Measurements from ENCODE around the gene ANKS1B.
"Not testable (repeated sequence)": the region's sequence is repeated elsewhere in the genome, so short reads cannot be mapped to it uniquely, and the experiment has no call there.

ANKS1B gene

DNA sequence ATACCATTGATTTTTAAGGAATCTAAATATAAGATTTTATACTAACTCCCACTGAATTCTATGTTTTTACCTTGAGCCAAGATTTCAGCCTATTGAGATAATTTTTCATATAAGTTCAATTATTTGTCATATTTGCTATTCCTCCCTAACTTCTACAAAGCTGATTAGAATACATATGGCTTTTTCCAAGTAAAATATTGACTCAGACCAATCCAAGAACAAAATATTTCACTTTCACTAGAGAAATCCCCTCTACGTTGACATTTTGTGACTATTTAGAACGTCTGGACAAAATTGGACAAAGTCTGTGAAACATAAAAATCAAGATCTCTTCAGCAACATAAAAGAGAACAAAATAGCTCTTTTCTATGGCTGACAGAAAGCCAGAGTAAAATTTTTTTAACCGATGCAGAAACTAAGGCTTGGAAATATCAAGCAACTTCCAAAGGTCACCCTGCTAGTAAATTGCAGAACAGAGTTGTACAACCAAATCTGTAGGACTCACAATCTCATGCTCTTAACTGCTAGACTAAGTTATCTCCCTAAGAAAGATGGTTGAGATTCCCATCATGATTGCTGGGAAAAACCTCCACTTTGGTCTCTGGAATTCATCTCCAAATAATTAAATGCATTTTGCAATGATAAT lies 219.1 kb downstream of the ANKS1B start:
- DNase-seq (ENCODE audit: low read depth in 3 of 3) = no peak

DNA sequence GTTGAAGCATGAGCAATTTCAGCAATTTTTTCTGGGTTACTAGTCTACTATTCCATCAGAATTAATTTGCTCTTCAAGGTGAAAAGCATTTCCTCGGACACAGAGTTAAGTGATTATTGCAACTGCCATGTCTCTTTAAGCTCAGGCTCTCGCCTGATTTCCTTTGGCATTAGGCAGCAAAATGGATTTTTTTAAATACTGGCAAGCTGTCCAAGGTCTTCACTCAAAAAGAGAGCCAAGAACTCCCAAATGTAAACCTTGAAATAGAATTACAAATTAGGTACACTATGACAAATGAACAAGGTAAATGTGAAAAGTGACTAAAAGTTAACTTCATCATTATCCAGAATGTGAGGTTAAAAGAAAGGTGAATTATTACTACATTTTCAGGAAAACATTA lies 225.3 kb downstream of the ANKS1B start:
- DNase-seq (ENCODE audit: low read depth in 3 of 3) = no peak

- no peak for DNase-seq (ENCODE audit: low read depth in 3 of 3)
Observed at GRCh38 chr12:99758997-99759396, 225.7 kb downstream of the ANKS1B start.

DNA sequence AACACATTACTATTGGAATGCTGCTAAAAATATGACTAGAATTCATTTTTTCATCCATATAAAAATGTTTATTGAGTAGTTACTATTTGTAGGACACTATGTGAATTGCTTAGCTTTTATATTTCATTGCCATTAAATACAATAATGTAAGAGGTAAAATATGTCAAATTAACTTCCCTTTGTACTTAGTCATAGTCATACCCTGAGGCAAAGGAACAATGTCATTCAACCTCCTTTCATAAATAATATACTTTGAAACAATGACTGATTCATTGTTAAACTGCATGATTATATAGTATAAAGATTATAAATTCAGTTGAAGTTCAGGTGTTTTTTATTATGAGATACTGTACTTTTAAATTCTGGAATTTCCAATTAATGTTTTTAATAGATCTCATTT lies 232.0 kb downstream of the ANKS1B start:
- DNase-seq (ENCODE audit: low read depth in 3 of 3) = no peak

GRCh38 chr12:99746538-99746937 lies 238.2 kb downstream of the ANKS1B start:
- DNase-seq (ENCODE audit: low read depth in 3 of 3) = no peak

DNA sequence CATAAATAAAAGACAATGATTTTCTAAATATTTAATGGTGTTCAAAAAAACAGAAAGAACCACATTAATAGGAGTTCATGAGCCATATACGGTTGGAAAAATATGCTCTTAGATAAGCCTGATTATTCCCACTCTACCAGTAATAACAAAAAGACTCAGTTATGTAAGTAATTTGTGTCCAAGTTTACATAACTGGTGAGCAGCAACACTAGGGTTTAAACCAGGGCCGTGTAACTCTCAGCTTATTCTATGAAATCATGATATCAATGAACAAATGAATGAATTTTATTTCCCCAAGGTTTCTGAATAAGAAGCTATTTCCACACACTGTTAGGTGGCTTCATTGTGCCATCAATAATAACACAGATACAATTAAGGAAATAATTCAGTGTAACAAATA lies 238.8 kb downstream of the ANKS1B start:
- DNase-seq (ENCODE audit: low read depth in 3 of 3) = no peak

DNA sequence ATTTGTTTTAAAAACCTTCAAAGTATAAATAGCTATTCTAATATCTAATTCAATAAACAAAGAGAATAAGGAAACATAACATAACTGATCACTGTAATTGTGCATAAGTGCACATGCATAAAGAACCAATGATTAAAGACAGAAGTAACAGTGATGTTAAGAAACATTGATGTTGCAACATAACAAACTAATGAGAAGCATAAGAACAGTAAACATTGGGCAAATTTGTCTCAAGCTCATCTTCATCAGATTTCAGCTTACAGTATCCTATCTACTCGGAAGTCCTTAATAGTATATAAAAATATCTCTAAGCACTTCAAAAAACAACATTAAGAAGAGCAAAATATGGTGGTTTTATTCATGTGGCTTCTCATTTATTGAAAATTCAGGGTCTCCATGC lies 239.6 kb downstream of the ANKS1B start:
- DNase-seq (ENCODE audit: low read depth in 3 of 3) = no peak

DNA sequence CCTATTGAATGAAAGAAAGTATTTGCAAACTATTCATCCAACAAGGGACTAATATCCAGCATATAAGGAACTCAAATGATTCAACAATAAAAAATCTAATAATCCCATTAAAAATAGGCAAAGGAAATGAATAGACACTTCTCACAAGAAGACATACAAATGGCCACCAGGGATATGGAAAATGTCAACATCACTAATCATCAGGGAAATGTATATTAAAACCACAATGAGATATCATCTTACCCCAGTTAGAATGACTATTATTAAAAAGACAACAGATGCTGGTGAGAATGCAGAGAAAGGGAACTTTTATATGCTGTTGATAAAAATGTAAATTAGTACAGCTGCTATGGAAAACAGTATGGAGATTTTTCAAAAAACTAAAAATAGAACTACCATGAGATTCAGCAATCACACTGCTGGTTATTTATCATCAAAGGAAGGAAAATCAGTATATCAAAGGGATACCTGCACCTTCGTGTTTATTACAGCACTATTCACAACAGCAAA lies 247.9 kb downstream of the ANKS1B start:
- DNase-seq (ENCODE audit: low read depth in 3 of 3) = no peak

GRCh38 chr12:99732131-99732530 lies 252.6 kb downstream of the ANKS1B start:
- DNase-seq (ENCODE audit: low read depth in 3 of 3) = no peak

DNA sequence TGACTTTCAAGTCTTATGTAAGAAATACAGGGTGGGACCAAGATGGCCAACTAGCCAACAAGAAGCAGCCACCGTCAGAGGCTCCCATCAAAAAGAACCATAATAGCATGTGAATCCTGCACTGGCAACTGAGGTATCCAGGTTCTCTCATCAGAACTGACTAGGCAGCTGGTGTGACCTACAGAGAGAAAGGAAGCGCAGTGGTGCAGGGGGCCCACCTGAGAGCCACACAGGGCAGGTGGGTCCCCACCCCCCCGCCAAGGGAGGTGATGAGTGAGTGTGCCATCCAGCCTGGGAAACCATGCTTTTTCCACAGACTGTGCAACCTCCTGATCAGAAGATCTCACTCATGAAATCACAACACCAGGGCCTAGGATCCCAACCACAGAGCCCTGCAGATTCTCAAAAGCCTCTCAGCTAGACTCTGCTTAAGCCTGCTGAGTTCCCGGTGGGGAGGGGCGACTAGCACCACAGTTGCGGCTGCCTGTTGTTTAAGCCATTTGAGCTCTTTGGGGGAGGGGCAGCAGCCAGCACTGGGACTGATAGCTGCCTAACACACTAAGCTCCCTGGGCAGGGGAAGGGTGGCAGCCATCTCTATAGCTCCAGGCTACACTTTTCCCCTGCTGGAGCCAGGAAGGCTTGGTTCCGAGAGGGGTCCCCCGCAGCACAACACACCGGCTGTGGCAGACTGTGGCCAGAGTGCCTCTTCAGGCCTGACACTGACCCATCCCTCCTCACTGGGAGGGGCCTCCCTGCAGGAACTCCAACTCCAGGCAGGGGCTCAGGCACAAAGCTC lies 261.8 kb downstream of the ANKS1B start:
- no peak for DNase-seq (ENCODE audit: low read depth in 3 of 3)

DNA sequence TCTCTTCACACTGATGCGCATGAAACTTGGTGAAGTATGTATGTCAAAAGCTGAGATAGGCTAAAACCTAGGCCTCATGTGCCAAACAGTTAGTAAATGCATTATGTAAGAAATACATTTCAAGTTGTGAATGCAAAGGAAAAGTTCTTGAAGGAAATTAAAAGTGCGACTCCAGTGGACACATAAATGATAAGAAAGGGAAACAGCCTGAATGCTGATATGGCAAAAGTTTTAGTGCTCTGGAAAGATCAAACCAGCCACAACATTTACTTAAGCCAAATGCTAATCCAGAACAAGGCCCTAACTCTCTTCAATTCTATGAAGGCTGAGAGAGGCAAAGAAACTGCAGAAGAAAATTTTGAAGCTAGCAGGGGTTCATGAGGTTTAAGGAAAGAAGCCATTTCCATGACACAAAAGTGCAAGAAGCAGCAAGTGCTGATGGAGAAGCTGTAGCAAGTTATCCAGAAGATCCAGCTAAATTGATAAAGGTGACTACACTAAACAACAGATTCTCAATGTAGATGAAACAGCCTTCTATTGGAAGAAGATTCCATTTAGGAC lies 262.9 kb downstream of the ANKS1B start:
- DNase-seq (ENCODE audit: low read depth in 3 of 3) = no peak

GRCh38 chr12:99720083-99720465 lies 264.7 kb downstream of the ANKS1B start:
- DNase-seq (ENCODE audit: low read depth in 3 of 3) = not testable (repeated sequence)

DNA sequence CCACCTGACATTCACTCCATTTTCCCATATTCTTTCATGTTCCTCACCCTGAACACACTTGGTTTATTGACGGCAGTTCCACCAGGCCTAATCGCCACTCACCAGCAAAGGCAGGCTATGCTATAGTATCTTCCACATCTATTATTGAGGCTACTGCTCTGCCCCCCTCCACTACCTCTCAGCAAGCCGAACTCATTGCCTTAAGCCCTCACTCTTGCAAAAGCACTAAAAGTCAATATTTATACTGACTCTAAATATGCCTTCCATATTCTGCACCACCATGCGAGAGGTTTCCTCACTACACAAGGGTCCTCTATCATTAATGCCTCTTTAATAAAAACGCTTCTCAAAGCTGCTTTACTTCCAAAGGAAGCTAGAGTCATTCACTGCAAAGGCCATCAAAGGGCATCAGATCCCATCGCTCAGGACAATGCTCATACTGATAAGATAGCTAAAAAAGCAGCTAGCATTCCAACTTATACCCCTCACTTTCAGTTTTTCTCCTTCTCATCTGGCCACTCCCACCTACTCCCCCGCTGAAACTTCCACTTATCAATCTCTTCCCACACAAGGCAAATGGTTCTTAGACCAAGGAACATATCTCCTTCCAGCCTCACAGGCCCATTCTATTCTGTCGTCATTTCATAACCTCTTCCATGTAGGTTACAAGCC lies 265.2 kb downstream of the ANKS1B start:
- DNase-seq (ENCODE audit: low read depth in 3 of 3) = not testable (repeated sequence)

GRCh38 chr12:99715841-99716510 lies 268.8 kb downstream of the ANKS1B start:
- DNase-seq (ENCODE audit: low read depth in 3 of 3) = not testable (repeated sequence)

DNA sequence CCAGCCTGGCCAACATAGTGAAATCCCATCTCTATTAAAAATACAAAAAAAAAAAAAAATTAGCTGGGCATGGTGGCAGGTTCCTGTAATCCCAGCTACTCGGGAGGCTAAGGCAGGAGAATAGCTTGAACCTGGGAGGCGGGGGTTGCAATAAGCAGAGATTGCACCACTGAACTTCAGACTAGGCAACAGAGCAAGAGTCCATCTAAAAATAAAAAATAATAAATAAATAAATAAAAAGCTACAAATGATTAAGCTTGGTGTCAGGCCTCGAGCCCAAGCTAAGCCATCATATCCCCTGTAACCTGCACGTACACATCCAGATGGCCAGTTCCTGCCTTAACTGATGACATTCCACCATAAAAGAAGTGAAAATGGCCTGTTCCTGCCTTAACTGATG lies 269.8 kb downstream of the ANKS1B start:
- DNase-seq (ENCODE audit: low read depth in 3 of 3) = not testable (repeated sequence)

DNA sequence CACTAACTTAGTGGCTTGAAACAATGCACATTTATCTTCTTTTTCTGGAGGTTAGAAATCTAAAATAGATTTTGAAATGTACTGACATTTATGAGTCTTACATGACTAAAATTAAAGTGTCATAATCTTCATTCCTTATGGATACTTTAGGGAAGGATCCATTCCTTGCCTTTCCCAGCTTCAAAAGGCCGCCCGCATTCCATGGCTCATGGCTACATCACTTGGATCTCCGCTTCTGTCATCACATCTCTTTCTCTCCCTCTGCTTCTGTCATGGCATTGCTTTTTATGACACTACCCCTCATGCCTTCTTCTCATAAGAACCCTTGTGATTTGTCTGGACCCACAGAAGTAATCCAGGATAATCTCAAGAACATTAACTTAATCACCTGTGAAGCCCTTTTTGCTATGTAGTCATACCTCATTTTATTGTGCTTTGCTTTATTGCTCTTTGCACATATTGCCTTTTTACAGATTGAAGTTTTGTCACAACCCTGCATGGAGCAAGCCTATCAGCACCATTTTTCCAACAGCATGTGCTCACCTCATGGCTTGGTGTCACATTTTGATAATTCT lies 270.7 kb downstream of the ANKS1B start:
- DNase-seq (ENCODE audit: low read depth in 3 of 3) = no peak

- no peak for DNase-seq (ENCODE audit: low read depth in 3 of 3)
Observed at GRCh38 chr12:99712281-99712680, 272.5 kb downstream of the ANKS1B start.

DNA sequence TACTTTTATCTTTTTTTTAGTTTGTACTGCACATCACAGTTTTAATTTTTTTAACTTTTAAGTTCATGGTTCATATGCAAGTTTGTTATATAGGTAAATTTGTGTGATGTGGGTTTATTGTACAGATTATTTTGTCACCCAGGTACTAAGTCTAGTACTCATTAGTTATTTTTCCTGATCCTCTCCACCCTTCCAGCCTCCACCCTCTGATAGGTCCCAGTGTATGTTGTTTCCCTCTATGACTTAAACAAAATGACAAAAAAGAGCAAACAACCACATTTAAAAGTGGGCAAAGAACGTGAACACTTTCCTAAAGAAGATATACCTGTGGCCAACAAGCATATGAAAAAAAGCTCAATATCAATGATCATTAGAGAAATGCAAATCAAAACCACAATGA lies 273.5 kb downstream of the ANKS1B start:
- no peak for DNase-seq (ENCODE audit: low read depth in 3 of 3)

GRCh38 chr12:99709619-99710018 lies 275.1 kb downstream of the ANKS1B start:
- no peak for DNase-seq (ENCODE audit: low read depth in 3 of 3)

- no peak for DNase-seq (ENCODE audit: low read depth in 3 of 3)
Observed at GRCh38 chr12:99709116-99709515, 275.6 kb downstream of the ANKS1B start.

DNA sequence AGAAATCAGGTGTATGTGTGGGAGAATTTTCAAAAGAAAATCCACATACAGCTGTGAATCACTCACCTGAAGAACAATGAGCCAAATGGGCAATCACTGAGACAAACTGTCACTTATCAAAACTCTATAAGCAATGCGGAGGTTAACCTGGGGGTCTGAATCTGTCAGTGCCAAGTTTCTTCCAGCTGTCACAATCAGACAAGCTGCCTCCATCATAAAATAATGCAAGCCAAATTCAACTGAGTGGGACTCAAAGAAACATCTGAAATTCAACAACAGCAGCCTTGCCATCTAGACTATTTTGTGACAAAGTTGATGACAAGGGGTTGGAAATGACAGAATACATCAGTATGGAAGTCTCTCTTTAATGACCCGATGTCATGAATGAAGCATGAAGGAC lies 276.9 kb downstream of the ANKS1B start:
- no peak for DNase-seq (ENCODE audit: low read depth in 3 of 3)

Data from stimulated activated CD4-positive, alpha-beta T cell treated with anti-CD3 and anti-CD28 coated beads, TNF-alpha, amount 100 ng/mL, for 4 hours (primary cell).